HTR-8/SVneo (cell line): ENCODE data around the gene CLASP1.
"Not testable (repeated sequence)": the region's sequence is repeated elsewhere in the genome, so short reads cannot be mapped to it uniquely, and the experiment has no call there.

Source experiments
- DNase-seq: peaks from one replicate; pipeline ENCODE4 v3.0.0; 2011; ENCODE audit warnings: low spot score, mixed read lengths; ENCODE audit not compliant: insufficient read length
- FAIRE-seq: peaks from 2 replicates; lab custom pipeline; 2011; peaks lifted over from hg19 to GRCh38; lab: Jason Lieb, UNC

The CLASP1 gene

GRCh38 chr2:121304941-121305340 is 344.3 kb downstream of the CLASP1 start:
- FAIRE-seq (no peak), DNase-seq (no peak)

GRCh38 chr2:121303531-121304263 is 345.6 kb downstream of the CLASP1 start:
- DNase-seq: no peak

GRCh38 chr2:121301190-121301589 is 348.1 kb downstream of the CLASP1 start:
- DNase-seq, FAIRE-seq: not testable (repeated sequence)

More at GRCh38 chr2:121303531-121304263, 345.6 kb downstream of the CLASP1 start:
- FAIRE-seq: no peak

- FAIRE-seq (no peak), DNase-seq (no peak)
These were observed 350.8 kb downstream of the CLASP1 start for GRCh38 chr2:121298476-121298875.

- DNase-seq, FAIRE-seq: not testable (repeated sequence)
These were observed 351.4 kb downstream of the CLASP1 start for GRCh38 chr2:121297866-121298265.

GRCh38 chr2:121297217-121297830 is 351.9 kb downstream of the CLASP1 start:
- DNase-seq: peak; percentile 69
- FAIRE-seq: peak; percentile 63

- FAIRE-seq: no peak
- DNase-seq: no peak
These were observed 353.2 kb downstream of the CLASP1 start for GRCh38 chr2:121295911-121296650.

GRCh38 chr2:121294881-121295840 is 354.1 kb downstream of the CLASP1 start:
- DNase-seq: no peak
- FAIRE-seq: no peak

- FAIRE-seq (no peak), DNase-seq (no peak)
These were observed 355.6 kb downstream of the CLASP1 start for GRCh38 chr2:121293450-121294325.

GRCh38 chr2:121291251-121291580 is 358.0 kb downstream of the CLASP1 start:
- FAIRE-seq (no peak), DNase-seq (no peak)

- FAIRE-seq: no peak
- no peak for DNase-seq
These were observed 360.0 kb downstream of the CLASP1 start for GRCh38 chr2:121289271-121289670.

GRCh38 chr2:121288454-121289231 is 360.6 kb downstream of the CLASP1 start:
- FAIRE-seq: no peak
- DNase-seq: no peak

- FAIRE-seq: no peak
- DNase-seq: no peak
These were observed 361.3 kb downstream of the CLASP1 start for GRCh38 chr2:121287956-121288355.
